Glomerular visceral epithelial cell (primary cell): ENCODE results near the gene IFNA10.
"Not testable (repeated sequence)": the region's sequence is repeated elsewhere in the genome, so short reads cannot be mapped to it uniquely, and the experiment has no call there.

Experiments used
- DNase-seq: peaks from one replicate; pipeline ENCODE4 v3.0.0-alpha.2; 2016; ENCODE audit errors: extremely low spot score

IFNA10 gene

DNA sequence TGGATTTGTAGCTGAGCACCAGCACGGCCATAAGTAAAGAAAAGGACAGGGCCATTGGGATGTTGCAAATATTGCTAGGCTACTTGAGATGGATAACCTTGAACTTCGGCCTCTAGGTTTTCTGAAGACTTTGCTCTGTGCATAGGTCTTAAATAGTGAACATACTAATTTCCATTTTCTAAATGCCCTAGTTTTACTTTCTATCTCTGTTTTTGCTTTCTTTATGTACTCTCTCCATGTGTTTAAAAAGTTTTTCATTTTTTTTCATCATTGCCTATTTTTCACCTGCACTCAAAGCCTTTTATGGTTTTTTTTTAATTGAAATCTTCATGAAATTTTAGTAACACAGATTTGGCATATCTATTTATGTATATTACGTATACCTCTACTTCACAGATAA is at the start of gene IFNA10:
Gene IFNA10, minus strand, starts transcription at position 101 of the 400 bp plus-strand sequence. Its CDS starts 46 bp downstream, at position 55.
- DNase-seq: not testable (repeated sequence)

DNA sequence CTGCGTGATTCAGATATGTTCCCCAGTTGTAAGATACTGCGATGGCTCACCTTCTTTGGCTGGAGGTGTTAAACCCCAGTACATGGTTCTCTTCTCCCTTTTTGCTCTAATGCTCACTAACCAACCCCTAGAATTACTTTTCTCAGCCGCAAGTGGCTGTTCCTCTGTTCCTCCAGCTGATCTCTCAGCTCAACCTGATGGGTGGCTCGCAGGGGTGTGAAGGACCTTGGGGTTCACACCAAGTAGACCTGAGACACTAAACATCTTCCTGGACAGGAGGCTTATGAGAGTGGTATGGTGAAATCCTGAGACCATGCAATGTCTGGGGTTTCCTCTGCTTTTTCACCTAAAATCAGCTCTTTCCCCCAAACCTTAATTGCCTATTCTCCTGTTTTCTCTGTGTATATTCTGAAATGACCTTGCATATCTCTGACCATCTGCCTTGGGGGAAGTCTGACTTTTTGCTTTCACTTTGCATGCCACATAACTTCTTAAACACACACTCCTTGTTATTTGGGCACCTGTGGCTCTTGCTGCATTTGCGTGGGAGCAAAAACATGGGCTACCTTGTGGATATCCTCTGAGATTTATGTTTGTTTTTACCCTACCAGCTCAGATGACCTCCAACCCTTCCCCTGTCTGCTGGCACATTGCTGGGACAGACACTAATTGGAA is 48.7 kb upstream of the IFNA10 start:
- no peak for DNase-seq

DNA sequence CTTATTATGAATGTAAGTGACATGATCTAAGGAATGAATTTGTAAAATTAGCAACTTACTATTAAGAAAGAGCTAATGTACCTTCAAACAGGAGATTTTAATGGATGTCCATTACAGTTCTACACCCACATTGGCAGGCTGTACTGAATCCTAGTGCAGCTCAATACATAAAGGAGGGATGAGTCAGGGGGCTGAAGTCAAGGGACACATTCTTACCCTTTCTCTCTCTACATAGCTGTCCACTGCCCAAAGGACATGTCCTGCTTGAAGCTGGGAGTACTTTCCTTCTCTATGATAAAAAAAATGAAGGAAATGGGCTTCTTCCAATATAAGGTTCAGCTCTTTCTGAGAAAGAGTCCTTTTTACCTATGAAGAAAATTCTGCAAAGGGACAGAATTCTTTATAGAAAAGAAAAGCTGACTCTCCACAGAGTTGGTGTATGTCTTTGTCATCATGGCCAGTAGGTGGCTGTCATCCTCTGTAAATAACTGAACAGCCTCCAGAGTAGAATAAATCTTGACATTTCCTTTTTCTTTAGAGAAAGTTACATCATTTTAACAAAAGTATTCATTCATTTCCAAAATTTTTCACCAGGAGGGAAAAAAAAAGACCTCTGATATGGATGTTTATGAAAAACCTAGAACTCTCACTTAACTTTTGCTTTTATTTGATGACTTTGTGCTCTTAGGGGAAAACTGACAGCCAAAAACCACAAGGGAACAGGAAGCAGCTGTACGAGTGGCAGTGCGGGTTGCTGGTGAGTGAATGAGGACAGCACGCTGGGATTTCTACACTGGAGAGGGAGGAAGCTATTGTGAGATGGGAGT is 46.0 kb upstream of the IFNA10 start:
- DNase-seq: peak; percentile 43

DNA sequence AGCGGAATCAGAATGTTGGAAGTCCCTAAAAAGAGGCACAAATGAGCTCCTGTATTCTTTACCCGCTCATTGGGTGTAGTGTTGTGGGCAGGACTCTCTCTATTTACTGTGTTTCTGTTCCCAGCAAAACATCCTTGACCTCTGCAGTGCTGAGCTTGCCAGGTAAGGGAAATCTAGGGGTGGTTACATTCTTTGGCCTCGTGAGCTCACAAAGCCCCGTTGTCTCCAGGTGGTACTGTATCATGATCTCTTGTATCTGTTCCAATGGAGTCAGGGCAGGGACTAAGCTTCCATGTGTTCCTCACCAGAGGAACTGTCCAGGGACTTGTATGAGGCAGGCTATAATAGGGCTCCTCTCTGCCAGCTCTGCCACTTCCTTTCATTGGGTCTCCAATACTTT is 44.7 kb upstream of the IFNA10 start:
- DNase-seq: no peak

DNA sequence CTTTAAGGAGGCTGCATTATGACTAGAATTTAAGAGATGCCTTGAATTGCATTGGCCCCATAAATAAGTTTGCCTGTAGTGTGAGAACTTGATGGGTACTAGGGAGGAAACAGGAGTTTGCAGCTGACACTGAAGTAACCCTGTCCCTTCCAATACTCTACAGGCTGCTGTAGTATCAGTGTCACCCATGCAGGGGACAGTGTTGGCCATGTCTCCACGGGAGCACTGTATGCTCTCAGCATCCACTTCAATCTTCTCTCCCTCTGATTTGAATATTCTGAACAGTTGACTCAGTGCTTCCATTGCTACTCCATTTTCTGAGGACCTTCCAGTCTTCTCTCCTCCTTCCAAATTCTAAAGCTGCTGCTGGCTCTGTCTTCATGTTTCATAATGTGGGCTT is 44.2 kb upstream of the IFNA10 start:
- no peak for DNase-seq

DNA sequence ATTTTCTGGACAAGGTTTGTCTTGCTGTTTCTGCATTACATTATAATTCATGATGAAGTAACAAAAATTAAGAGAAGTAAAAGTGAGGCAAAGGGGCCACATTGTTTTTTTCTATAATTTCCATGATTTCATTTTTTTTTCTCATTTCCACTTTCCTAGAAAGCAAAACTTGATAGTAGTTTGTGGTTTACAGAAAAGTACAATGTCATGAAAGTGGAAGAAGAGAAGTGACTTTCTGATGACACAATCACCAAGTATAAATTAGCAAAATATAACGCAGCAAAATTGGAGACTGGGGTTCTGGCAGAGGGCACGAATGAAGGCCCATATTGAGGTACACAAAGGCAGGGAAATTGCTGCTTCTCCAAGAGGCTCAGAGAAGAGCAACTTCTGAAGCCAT is 37.9 kb upstream of the IFNA10 start:
- no peak for DNase-seq

DNA sequence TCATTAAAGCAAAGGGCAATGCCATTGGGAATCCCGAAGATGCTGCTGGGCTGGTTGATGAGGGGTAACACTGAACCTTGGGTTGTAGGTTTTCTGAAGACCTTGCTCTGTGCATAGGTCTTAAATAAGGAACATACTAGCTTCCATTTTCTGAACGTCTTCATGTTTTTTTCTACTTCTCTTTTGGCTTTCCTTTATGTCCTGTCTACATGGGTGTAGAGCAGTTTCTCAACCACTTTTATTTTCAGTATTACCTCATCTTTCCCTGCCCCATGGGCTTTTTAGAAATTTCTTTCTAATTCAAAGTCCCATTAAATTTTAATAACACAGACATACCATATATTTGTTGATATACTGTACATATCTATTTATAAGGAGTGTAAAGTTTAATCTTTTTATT is 33.0 kb upstream of the IFNA10 start, which contains the start of gene IFNA14:
Gene IFNA14, minus strand, starts transcription at position 95 of the 400 bp plus-strand sequence. Its CDS starts 70 bp downstream, at position 25.
- no peak for DNase-seq

DNA sequence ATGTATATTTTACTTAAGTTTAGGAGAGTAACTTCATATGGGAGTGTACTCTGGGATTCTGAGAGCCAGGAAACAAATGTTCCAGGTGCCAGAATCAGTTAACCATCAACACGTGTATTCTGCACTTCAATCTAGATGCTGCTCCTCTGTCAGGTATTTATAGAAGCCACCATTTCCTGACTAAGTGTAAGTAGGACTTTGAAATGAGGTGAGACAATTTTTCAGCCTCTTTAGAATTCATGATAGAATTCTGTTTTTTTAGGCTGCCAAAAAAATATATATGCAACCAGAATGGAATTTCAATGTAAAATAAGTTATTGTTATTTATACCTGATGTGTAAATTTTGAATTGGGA is 29.4 kb upstream of the IFNA10 start:
- DNase-seq: not testable (repeated sequence)

DNA sequence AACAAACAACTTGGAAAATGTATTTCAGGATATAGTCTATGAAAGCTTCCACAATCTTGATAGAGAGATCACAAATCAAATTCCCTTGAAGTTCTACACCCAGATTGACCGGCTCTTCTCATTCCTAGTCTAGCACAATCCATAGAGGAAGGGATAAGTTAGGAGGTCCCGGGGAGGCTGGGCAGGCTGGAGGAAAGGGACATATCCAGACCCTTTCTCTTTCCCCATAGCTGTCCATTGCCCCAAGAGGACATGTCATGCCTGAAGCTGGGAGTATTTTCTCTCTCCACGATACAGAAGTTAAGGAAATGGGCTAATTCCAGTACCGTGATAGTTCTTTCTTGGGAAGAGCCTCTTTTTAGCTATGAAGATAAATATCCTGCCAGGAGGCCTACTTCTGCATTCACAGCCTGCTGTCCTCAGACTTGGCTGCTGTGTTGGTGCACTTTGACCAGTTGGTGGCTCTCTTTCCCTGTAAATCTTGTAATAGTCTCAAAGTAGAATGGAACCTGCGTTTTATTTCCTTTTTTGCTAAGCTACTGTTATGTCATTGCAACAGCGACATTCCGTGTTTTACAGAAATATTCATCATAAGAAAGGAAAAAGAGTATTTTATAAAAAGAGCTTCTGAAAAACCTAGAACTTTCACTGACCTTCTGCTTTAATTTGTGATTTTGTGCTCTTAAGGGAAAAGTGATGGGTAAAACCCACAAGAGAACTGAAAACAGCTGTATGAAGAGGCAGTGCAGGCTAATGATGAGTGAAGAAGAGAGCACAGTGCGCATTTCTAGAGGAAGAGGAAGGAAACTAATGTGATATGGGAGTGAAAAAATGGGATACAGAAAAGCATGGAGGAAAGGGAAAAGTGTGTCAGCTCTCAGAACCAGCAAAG is 28.8 kb upstream of the IFNA10 start:
- DNase-seq: peak; percentile 37

DNA sequence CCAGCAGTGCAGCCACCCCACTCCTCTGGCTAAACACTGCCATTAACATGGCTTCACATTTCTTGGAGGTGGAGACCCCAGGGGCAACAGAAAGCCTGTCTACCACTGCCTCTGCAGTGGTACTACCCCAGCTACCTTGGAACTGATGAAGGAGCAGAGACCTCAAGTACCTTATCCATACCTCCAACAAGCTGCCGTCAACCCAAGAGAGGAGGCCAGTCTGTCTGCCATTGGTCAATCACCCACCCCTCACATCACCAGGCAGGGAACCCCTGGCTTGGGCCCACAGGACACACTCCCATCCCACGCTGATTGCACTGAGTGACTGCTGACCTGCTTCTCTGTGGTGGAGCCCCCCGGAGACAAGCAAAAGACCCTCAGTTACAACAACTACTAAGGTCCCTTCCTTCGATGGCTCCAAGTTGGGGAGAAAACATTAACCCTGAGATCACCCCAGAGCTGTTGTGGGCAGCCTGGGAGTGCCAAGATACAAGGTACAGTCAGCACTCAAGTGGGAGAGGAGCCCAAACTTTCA is 27.3 kb upstream of the IFNA10 start:
- DNase-seq: no peak

DNA sequence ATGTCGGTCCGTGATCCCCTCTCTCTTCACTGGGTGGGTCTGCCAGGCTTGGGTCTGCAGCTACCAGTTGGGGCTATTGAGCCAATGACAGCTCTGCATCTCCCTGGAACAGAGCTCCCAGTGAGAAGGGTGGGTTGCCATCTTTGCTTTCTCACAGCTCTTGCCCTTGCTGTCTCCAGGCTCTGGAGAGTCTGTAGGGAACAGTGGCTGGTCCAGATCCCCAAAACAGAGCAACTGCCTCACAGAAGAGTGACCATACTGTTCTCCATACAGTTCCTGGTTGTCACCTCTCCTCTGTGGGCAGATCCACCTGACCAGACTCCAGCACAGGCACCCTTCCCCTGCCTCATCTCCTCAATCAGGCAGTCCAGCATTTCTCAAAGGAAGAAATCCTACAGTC is 26.3 kb upstream of the IFNA10 start:
- DNase-seq: no peak

DNA sequence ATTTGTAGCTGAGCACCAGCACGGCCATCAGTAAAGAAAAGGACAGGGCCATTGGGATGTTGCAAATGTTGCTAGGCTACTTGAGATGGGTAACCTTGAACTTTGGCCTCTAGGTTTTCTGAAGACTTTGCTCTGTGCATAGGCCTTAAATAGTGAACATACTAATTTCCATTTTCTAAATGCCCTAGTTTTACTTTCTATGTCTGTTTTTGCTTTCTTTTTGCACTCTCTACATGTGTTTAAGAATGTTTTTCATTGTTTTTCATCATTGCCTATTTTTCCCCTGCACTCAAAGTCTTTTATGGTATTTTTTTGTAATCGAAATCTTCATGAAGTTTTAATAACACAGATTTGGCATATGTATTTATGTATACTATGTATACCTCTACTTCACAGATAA is 21.2 kb upstream of the IFNA10 start, which contains the start of gene IFNA17:
Gene IFNA17, minus strand, starts transcription at position 101 of the 400 bp plus-strand sequence. Its CDS starts 49 bp downstream, at position 52.
- DNase-seq: no peak

DNA sequence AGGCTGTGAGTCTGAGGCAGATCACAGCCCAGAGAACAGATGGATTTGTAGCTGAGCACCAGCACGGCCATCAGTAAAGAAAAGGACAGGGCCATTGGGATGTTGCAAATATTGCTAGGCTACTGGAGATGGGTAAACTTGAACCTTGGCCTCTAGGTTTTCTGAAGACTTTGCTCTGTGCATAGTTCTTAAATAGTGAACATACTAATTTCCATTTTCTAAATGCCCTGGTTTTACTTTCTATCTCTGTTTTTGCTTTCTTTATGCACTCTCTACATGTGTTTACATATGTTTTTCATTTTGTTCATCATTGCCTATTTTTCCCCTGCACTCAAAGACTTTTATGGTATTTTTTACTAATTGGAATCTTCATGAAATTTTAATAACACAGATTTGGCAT is 10.3 kb upstream of the IFNA10 start, which contains the start of gene IFNA16:
Gene IFNA16, minus strand, starts transcription at position 101 of the 400 bp plus-strand sequence. Its CDS starts 6 bp downstream, at position 95.
- DNase-seq: not testable (repeated sequence)

DNA sequence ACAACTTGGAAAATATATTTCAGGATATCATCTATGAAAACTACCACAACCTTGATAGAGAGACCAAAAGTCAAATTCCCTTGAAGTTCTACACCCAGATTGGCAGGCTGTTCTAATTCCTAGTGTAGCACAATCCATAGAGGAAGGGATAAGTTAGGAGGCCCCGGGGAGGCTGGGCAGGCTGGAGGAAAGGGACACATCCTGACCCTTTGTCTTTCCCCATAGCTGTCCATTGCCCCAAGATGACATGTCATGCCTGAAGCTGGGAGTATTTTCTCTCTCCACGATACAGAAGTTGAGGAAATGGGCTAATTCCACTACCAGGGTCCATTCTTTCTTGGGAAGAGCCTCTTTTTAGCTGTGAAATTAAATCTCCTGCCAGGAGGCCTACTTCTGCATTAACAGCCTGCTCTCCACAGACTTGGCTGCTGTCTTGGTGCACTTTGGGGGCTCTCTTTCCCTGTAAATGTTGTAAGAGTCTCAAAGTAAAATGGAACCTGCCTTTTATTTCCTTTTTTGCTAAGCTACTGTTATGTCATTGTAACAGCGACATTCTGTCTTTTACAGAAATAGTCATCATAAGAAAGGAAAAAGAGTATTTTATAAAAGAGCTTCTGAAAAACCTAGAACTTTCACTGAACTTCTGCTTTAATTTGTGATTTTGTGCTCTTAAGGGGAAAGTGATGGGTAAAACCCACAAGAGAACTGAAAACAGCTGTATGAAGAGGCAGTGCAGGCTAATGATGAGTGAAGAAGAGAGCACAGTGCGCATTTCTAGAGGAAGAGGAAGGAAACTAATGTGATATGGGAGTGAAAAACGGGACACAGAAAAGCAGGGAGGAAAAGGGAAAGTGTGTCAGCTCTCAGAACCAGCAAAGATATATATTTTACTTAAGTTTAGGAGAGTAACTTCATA is 6.7 kb upstream of the IFNA10 start:
- not testable (repeated sequence) for DNase-seq

DNA sequence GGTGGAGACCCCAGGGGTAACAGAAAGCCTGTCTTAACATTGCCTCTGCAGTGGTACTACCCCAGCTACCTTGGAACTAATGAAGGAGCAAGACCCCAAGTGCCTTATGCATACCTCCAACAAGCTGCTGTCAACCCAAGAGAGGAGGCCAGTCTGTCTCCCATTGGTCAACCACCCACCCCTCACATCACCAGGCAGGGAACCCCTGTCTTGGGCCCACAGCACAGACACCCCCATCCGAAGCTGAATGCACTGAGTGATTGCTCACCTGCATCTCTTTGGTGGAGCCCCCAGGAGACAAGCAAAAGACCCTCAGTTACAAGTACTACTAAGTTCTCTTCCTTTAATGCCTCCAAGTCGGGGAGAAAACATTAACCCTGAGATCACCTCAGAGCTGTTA is 5.2 kb upstream of the IFNA10 start:
- DNase-seq: not testable (repeated sequence)

DNA sequence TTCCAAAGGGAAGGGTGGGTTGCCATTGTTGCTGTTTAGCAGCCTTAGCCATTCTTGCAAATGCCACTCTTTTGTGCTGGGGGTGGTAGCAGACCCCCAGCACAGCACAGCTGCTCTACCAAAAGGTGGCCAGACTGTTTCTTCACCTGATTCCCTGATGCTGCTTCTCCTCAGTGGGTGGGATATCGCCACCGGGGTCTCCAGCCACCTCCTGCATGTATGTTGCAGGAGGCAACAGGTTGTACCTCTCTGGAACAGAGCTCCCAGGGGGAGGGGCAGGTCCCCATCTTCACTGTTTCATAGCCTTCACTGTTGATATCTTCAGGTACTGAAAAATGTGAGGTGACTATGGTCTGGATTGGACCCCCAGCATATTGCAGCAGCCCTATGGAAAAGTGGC is 3.8 kb upstream of the IFNA10 start:
- DNase-seq: not testable (repeated sequence)

DNA sequence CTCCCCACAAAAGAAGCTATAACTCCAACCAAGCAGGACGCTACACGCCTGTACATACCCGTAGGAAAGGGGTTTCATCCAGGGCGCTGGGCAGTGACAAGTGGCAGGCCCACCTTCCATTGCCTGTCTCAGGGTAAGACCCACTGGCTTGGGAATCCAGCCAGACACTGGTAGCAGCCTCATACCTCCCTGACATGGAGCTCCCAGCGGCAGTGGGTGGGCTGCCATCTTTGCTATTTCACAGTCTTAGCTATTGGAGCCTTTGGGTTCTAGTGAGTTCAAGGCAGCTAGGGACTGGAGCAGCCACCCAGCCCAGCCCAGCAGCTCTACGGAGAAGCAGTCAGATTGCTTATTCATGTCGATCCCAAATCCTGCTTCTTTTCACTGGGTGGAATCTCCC is 3.4 kb upstream of the IFNA10 start:
- DNase-seq: no peak

DNA sequence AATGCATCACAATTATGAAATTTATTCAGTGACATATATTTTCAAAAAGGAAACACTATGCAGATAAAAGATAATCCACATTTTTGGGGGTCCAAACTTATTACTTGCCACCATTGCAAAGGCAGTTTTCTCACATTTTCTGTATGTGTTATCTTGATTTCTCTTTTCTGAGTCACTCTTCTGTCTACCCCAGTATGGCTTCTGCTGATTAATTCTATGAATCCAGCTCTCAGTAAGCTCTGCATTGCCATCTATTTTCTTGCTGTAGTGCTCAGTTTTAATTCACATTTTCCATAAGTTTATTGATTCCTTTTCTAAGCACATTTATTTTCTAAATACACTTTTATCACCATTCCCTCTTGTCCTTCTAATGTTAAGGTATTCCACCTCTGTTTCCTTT is 1.7 kb downstream of the IFNA10 start:
- DNase-seq: no peak

DNA sequence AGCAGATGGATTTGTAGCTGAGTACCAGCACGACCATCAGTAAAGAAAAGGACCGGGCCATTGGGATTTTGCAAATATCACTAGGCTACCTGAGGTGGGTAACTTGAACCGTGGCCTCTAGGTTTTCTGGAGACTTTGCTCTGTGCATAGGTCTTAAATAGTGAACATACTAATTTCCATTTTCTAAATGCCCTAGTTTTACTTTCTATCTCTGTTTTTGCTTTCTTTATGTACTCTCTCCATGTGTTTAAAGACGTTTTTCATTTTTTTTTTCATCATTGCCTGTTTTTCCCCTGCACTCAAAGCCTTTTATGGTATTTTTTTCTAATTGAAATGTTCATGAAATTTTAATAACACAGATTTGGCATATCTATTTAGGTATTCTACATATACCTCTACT is 4.8 kb downstream of the IFNA10 start, which contains the start of gene IFNA7:
Gene IFNA7, minus strand, starts transcription at position 101 of the 400 bp plus-strand sequence. Its CDS starts 40 bp downstream, at position 61.
- DNase-seq: not testable (repeated sequence)
